Fibroblast of mammary gland (primary cell): ENCODE measurements around the gene EREG.

Source experiments
- DNase-seq: peaks from one replicate; pipeline ENCODE4 v3.0.0-alpha.2; 2010; ENCODE audit warnings: low read depth
- H3K4me3 ChIP-seq: 2 replicates; pipeline ENCODE4 v1.5.1; 2011; ENCODE audit warnings: low read depth, mild to moderate bottlenecking, low read length, moderate library complexity; ENCODE audit not compliant: control insufficient read depth
- CTCF ChIP-seq: conservative IDR thresholded peaks from 2 replicates; pipeline ENCODE4 v1.5.1; 2011; ENCODE audit warnings: low read depth, low read length, inconsistent platforms; ENCODE audit not compliant: control insufficient read depth, insufficient read depth

Gene EREG

DNA sequence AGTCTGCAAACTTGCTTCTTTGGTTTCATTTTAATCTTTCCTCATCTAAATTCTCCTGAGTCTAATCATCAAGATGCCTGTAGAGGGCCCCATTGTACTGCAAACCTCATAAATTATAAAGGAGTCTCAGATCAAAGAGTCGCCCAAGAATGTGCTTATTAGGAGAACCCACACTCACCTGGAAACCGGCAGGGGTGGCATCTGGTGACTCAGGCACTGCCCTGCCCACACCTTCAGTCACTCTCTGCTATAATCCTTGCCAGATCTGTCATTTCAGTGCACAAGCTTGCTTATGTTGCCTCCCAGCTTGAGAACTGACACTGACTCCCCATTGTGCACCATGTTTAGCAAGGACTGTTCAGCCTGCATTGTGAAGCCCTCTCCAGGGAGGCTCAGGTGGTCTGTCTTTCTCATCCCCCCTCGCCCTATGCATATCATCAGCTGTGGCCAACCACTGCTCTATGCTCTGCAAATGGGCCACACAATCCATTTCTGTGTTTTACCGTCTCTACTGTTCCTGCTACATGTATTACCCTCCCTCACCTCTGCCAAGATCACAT, 44.3 kb upstream of the EREG start:
- peak; percentile 59 for TF ChIP-seq CTCF
- peak; percentile 69 for DNase-seq
- H3K4me3 ChIP-seq = no peak overlapping the region

GRCh38 chr4:74322301-74322700, 42.6 kb upstream of the EREG start:
- TF ChIP-seq CTCF = no peak
- DNase-seq = no peak
- no peak overlapping the region for H3K4me3 ChIP-seq

GRCh38 chr4:74323663-74324062, 41.3 kb upstream of the EREG start:
- DNase-seq = no peak
- no peak for TF ChIP-seq CTCF
- no peak overlapping the region for H3K4me3 ChIP-seq

DNA sequence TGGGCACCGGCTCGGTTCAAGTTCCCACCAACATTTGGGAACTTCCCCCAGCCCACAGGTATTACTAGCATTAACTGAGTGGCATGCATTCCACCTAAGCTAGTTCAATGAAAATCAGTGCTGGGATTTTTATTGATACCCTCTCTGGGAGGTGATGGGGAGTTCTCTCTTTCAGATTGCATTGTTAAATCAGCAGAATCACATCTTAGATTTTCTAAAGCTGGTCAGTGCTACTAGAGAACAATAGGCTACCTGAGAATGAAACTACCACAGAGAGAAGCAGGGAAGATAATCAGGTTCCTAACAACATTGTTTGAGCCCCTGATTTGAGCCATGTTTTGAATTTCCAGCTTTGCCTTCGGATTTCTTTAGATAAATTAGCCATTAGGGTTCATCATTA, 40.7 kb upstream of the EREG start:
- DNase-seq = no peak
- no peak for TF ChIP-seq CTCF
- no peak overlapping the region for H3K4me3 ChIP-seq

- no peak overlapping the region for H3K4me3 ChIP-seq
- DNase-seq = no peak
- no peak for TF ChIP-seq CTCF
Measured at GRCh38 chr4:74325886-74326285, 39.1 kb upstream of the EREG start.

DNA sequence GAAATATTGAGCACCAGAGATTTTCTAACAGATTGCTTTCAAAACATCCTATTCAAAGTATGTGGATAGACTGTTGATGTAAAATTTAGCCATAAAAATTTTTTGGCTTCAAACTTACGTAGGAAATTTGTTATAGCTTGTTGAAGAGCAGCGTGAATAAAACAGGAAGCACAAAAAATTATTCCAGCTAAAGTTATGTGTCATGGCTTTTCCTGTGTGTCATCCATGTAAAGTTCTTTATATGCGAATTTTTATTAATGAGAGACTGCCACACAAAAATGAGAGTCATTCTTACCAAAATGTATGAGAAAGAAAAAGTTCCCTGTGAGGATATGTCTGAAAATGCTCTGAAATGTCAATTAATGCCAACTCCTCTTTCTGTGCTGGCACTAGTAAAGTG, 37.2 kb upstream of the EREG start:
- TF ChIP-seq CTCF = no peak
- H3K4me3 ChIP-seq = no peak overlapping the region
- DNase-seq = peak; percentile 33

DNA sequence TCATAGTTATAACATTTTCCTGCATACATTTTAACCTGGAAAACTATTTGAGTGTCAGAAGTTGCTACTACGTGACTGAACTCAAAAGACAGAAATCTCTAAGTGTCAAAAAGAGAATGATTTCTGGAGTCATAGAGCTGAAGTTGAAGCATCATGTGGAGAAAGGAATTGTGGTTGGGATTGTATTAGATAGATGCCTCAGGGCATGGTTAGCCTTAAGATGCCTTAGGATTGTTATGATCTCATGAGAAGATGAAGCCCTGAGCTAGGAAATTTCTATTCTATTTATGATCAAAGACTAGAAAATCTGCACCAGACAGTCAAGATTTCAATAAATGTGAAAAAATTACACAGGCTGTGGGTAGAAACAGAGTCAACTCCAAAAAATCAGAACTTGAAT, 36.4 kb upstream of the EREG start:
- no peak overlapping the region for H3K4me3 ChIP-seq
- no peak for TF ChIP-seq CTCF
- DNase-seq = no peak
